ENCODE measurements around the gene HPS5.

The HPS5 gene

GRCh38 chr11:18235394-18236334 is 86.3 kb downstream of the HPS5 start:
- DNase-seq (ENCODE audit: low read depth in 2 of 2), result no peak

- DNase-seq (ENCODE audit: low read depth in 2 of 2), result no peak
Measured at GRCh38 chr11:18233912-18234311, 88.0 kb downstream of the HPS5 start.

GRCh38 chr11:18230859-18231258 is 91.1 kb downstream of the HPS5 start:
- DNase-seq (ENCODE audit: low read depth in 2 of 2), result no peak

- no peak for DNase-seq (ENCODE audit: low read depth in 2 of 2)
Measured at GRCh38 chr11:18229501-18229900, 92.4 kb downstream of the HPS5 start.
